ENCODE measurements around the gene GSK3A. TPM values are rescaled to one million over a fixed set of nuclear protein-coding genes. Genes with fewer than 3 reads are reported as not detected.
A peak's percentile ranks its signal among the peaks of the same experiment; 100 is the strongest.

GSK3A gene
- total RNA-seq, 1 experiment from 2014 or later = 19.0 TPM

- DNase-seq (ENCODE audit: extremely low read depth, low read depth) = no peak
Observed at GRCh38 chr19:42281146-42281826, 38.9 kb upstream of the GSK3A start.

GRCh38 chr19:42280815-42281145 lies 38.4 kb upstream of the GSK3A start:
- DNase-seq (ENCODE audit: extremely low read depth, low read depth) = no peak

GRCh38 chr19:42279902-42280814 lies 37.8 kb upstream of the GSK3A start:
- peak; percentile 68 for DNase-seq (ENCODE audit: extremely low read depth, low read depth)

- DNase-seq (ENCODE audit: extremely low read depth, low read depth) = no peak
Observed at GRCh38 chr19:42279155-42279901, 36.9 kb upstream of the GSK3A start.

- no peak for DNase-seq (ENCODE audit: extremely low read depth, low read depth)
Observed at GRCh38 chr19:42278452-42279154, 36.2 kb upstream of the GSK3A start.

GRCh38 chr19:42277821-42278451 lies 35.5 kb upstream of the GSK3A start:
- DNase-seq (ENCODE audit: extremely low read depth, low read depth) = no peak

GRCh38 chr19:42276821-42277220 lies 34.4 kb upstream of the GSK3A start:
- DNase-seq (ENCODE audit: extremely low read depth, low read depth) = no peak

- no peak for DNase-seq (ENCODE audit: extremely low read depth, low read depth)
Observed at GRCh38 chr19:42276284-42276683, 33.9 kb upstream of the GSK3A start.

- no peak for DNase-seq (ENCODE audit: extremely low read depth, low read depth)
Observed at GRCh38 chr19:42275517-42275916, 33.1 kb upstream of the GSK3A start.

- DNase-seq (ENCODE audit: extremely low read depth, low read depth) = no peak
Observed at GRCh38 chr19:42275103-42275502, 32.7 kb upstream of the GSK3A start.

- no peak for DNase-seq (ENCODE audit: extremely low read depth, low read depth)
Observed at GRCh38 chr19:42274065-42274682, 31.8 kb upstream of the GSK3A start.

GRCh38 chr19:42273407-42274064 lies 31.1 kb upstream of the GSK3A start:
- no peak for DNase-seq (ENCODE audit: extremely low read depth, low read depth)

- DNase-seq (ENCODE audit: extremely low read depth, low read depth) = no peak
Observed at GRCh38 chr19:42272989-42273406, 30.6 kb upstream of the GSK3A start.

- DNase-seq (ENCODE audit: extremely low read depth, low read depth) = no peak
Observed at GRCh38 chr19:42272535-42272897, 30.1 kb upstream of the GSK3A start.

- no peak for DNase-seq (ENCODE audit: extremely low read depth, low read depth)
Observed at GRCh38 chr19:42271861-42272534, 29.6 kb upstream of the GSK3A start.

GRCh38 chr19:42271045-42271419 lies 28.6 kb upstream of the GSK3A start:
- no peak for DNase-seq (ENCODE audit: extremely low read depth, low read depth)

GRCh38 chr19:42270346-42271044 lies 28.1 kb upstream of the GSK3A start:
- DNase-seq (ENCODE audit: extremely low read depth, low read depth) = peak; percentile 63

Data from NCI-H460 (cell line).